Dedifferentiated amniotic fluid mesenchymal stem cell (primary cell): ENCODE measurements around the gene NFASC.

Source experiments
- DNase-seq: peaks from one replicate; pipeline ENCODE4 v3.0.0-alpha.2; 2016; ENCODE audit errors: extremely low spot score

Gene NFASC

GRCh38 chr1:204870160-204870912 lies at the start of gene NFASC:
Gene NFASC (plus strand): TSS chr1:204870862. CDS start chr1:204944316, 73,454 bp downstream.
- DNase-seq, result no peak

DNA sequence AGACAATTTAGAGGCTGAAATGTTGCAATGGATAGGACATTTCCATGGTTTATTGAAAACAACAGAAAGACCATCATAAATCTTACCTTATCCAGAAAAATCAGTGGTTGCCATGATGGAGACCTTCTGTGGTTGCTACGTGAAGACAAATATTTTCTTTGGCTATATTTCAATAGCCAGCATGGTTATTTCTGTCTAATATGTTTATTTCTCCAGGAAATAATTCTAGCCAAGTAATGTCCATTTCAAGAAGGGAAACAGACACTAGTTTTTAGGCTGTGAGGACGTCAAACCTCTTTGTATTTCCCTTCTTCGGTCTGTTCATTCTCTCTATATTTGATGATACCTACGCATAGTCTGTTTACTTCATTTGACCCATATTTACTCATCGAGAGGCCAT lies 49.2 kb upstream of the NFASC start:
- DNase-seq, result no peak

DNA sequence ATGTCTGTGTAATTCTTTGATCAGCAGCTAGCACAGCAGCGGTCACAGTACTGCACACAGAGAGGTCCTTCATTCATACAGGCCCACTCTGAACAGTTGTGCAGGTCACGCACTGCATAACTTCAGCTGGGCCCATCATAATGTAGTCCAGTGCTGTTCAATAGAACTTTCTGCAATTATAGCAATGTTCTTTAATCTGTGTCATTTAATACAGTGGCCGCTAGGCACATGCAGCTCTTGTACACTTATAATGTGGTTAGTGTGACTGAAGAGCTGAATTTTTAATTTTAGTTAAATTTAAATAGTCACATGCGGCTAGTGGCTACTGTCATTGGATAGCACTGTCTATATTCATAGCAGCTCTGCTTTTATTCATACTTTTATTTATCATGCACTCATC lies 48.7 kb upstream of the NFASC start:
- no peak for DNase-seq

DNA sequence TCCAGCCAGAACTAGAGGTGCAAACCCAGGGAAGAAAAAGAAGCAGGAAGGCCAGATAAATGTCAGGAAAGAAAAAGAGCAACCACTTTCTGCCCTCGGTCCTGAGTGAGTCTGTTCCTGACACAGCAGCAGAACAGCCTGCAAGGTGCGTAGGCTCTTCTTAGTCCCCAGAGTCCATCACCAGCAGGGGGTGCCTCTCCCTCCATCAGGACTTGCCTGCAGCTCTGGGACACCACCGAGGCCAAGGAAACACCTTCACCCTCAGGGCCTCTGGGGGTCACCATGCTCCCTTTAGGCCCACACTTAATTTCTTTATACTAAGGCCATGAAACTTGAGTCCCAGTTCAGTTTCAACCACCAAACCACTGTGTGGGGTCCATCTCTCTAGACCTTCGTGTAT lies 43.7 kb upstream of the NFASC start:
- DNase-seq, result no peak

GRCh38 chr1:204828352-204828850 lies 42.3 kb upstream of the NFASC start:
- no peak for DNase-seq

GRCh38 chr1:204829133-204829825 lies 41.4 kb upstream of the NFASC start:
- DNase-seq, result no peak

GRCh38 chr1:204830747-204831146 lies 39.9 kb upstream of the NFASC start:
- no peak for DNase-seq

GRCh38 chr1:204831186-204831585 lies 39.5 kb upstream of the NFASC start:
- DNase-seq, result no peak

- DNase-seq, result no peak
These were observed 36.3 kb upstream of the NFASC start for GRCh38 chr1:204834336-204834735.

- DNase-seq, result no peak
These were observed 35.9 kb upstream of the NFASC start for GRCh38 chr1:204834752-204835151.

GRCh38 chr1:204835737-204836136 lies 34.9 kb upstream of the NFASC start:
- DNase-seq, result no peak

GRCh38 chr1:204836856-204837255 lies 33.8 kb upstream of the NFASC start:
- DNase-seq, result no peak

GRCh38 chr1:204837440-204838084 lies 33.1 kb upstream of the NFASC start:
- DNase-seq, result peak; percentile 17

GRCh38 chr1:204841316-204841715 lies 29.3 kb upstream of the NFASC start:
- DNase-seq, result no peak

DNA sequence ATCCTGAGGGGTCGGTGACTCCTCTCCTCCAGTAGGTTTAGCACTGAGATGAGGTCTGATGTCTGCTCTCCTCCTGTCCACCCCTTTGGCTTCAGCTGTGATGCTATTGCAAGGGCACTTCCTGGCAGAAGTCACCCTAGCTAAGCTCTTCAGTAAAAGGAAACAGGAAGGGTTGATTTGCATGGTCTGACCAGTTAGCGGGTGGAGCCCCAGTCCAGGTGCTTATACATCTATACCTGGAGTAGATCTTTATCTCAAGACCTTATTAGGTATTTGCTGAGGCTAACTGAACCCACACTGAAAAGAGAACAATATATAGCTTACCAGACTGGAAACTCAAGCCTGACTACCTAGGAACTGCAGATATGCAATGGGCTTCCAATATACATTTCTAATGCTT lies 28.9 kb upstream of the NFASC start:
- DNase-seq, result no peak

- no peak for DNase-seq
These were observed 28.3 kb upstream of the NFASC start for GRCh38 chr1:204842369-204842768.

- no peak for DNase-seq
These were observed 27.8 kb upstream of the NFASC start for GRCh38 chr1:204842892-204843291.

- no peak for DNase-seq
These were observed 24.1 kb upstream of the NFASC start for GRCh38 chr1:204846546-204846945.

DNA sequence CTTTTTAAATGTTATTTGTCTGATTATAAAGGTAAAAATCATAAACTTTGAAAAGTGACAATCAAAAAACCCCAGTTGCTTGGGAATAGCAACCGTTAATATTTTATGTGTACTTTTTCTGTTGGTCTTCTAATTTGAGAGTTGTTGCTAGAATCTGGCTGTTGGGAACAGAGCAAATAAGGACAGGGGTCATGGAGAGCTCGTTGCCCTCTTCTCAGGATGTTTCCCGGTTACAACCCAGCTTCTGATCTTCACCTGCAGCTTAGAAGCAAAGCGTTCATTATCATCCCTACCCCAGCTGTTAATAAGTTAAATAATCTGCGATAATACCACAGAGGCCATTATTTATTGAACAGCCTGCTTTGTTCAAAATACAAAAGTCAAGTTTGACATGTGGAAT lies 22.1 kb upstream of the NFASC start:
- DNase-seq, result no peak

- no peak for DNase-seq
These were observed 17.8 kb upstream of the NFASC start for GRCh38 chr1:204852854-204853253.

DNA sequence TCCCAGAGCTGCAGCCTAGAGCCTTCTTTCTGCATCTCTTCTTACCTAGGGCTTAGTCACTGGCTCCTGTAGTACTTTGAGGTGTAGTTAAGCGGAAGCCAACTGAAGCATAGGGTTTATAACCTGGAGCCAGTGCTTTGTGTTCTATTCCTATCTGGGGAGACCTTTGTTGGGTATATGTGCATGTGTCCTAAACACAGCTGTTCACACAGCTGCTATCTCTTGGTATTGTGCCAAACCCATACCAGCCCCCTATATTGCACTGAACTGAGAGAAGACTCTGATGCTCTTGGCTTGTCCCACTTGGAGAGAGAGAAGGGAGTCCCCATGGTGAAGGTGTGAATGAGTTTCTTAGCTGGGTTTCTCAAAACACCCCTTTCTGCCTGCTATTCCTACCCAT lies 17.2 kb upstream of the NFASC start:
- no peak for DNase-seq

DNA sequence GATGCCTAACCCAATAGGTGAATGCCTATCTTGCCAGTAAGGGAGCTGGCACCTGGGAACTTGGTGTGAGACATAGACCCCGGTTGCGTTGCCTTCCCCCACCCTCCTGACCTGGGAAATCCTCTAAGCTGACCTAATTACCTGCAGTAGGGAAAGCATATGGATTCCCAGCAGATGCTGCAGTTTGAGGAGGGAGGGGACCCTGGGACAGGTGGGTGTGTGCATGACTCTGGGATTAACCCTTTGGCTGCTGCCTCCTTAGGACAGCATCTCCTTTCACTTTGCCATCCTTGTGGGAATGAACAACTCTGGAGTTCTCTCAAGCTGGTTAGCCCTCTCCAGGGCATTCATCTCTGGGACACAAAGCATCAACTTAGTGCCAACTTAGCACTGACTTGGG lies 16.4 kb upstream of the NFASC start:
- no peak for DNase-seq

DNA sequence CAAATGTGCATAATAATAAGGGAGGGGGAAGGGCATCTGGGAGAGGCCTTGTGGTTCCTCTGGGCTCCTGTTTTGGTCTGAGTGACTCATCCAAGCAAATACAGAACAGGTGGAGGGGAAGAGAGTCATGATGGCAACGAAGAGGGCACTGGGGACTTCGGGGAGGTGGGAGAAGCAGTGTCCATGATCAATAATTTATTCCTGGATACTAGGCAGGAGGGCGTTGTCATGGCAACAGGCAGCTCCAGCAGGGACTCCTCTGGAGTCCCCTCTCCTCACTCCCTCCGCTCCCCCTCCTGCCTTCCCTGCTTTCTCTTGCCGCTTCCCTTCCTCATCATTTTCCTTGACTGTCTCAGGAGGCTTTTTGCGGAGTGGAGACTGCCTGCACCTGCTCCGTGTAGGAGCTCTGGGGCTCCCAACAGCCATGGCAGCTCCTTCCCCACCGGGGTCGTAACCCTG lies 12.3 kb upstream of the NFASC start:
- DNase-seq, result no peak
